OCI-LY1 (cell line): ENCODE results near the gene ELMO3.
A peak's percentile ranks its signal among the peaks of the same experiment; 100 is the strongest.

Experiments
- H2AFZ ChIP-seq: fragments of 200-600 bp; sonication (generic), shearing (Covaris generic); 2 replicates; pipeline ENCODE4 v1.6.0; 2014; ENCODE audit warnings: antibody characterized with exemption, mild to moderate bottlenecking, low read length
- H3F3A ChIP-seq: fragments of 200-600 bp; sonication (generic), shearing (Covaris generic); 2 replicates; pipeline ENCODE4 v1.6.0; 2014; ENCODE audit warnings: mild to moderate bottlenecking, antibody characterized with exemption, low read length, moderate library complexity; ENCODE audit not compliant: insufficient read depth
- H3K27ac ChIP-seq: fragments of 200-600 bp; sonication (generic); 2 replicates; pipeline ENCODE4 v1.5.1; 2014; ENCODE audit warnings: low read length, mixed run types, mild to moderate bottlenecking, low read depth; ENCODE audit not compliant: poor library complexity, severe bottlenecking
- H3K27me3 ChIP-seq: fragments of 200-600 bp; sonication (generic); 2 replicates; pipeline ENCODE4 v1.6.0; 2014; ENCODE audit warnings: antibody characterized with exemption, mild to moderate bottlenecking, low read length, moderate library complexity; ENCODE audit not compliant: insufficient read depth
- H3K36me3 ChIP-seq: fragments of 200-600 bp; sonication (generic); 2 replicates; pipeline ENCODE4 v1.6.1; 2014; ENCODE audit warnings: mild to moderate bottlenecking, antibody characterized with exemption, low read length, moderate library complexity, mixed read lengths; ENCODE audit not compliant: insufficient read depth
- H3K4me1 ChIP-seq: fragments of 200-600 bp; sonication (generic); 2 replicates; pipeline ENCODE4 v1.5.1; 2014; ENCODE audit warnings: mild to moderate bottlenecking, low read length, moderate library complexity; ENCODE audit not compliant: insufficient read depth, severe bottlenecking
- H3K4me2 ChIP-seq: fragments of 200-600 bp; sonication (generic), shearing (Covaris generic); 2 replicates; pipeline ENCODE4 v1.6.1; 2014; ENCODE audit warnings: low read length
- H3K4me3 ChIP-seq: fragments of 200-600 bp; sonication (generic); 2 replicates; pipeline ENCODE4 v1.5.1; 2014; ENCODE audit warnings: low read length, low read depth, mild to moderate bottlenecking, mixed read lengths; ENCODE audit not compliant: poor library complexity, severe bottlenecking
- H3K79me2 ChIP-seq: fragments of 200-600 bp; shearing (Covaris generic); 2 replicates; pipeline ENCODE4 v1.6.1; 2016; ENCODE audit warnings: mixed run types, low read length, mixed read lengths; ENCODE audit not compliant: insufficient read depth
- H3K9ac ChIP-seq: fragments of 200-600 bp; sonication (generic), shearing (Covaris generic); 2 replicates; pipeline ENCODE4 v1.6.1; 2014; ENCODE audit warnings: mild to moderate bottlenecking, low read length, mixed read lengths
- H3K9me2 ChIP-seq: fragments of 200-600 bp; sonication (generic), shearing (Covaris generic); 2 replicates; pipeline ENCODE4 v1.6.1; 2014; ENCODE audit warnings: low read depth, mild to moderate bottlenecking, low read length, mixed read lengths
- H3K9me3 ChIP-seq: fragments of 200-600 bp; shearing (Covaris generic); 2 replicates; pipeline ENCODE4 v1.6.1; 2014; ENCODE audit warnings: low read length, mixed read lengths
- H4K20me1 ChIP-seq: fragments of 200-600 bp; sonication (generic), shearing (Covaris generic); 2 replicates; pipeline ENCODE4 v1.6.0; 2016; ENCODE audit warnings: mild to moderate bottlenecking, low read length; ENCODE audit not compliant: insufficient read depth
- CTCF ChIP-seq: fragments of 200-600 bp; sonication (generic), shearing (Covaris generic); IDR thresholded peaks from 2 replicates; pipeline ENCODE4 v1.5.1; 2017; ENCODE audit warnings: mild to moderate bottlenecking, antibody characterized with exemption, low read length, moderate library complexity, mixed read lengths
- EZH2 ChIP-seq: fragments of 200-600 bp; sonication (generic), shearing (Covaris generic); IDR thresholded peaks from 2 replicates; pipeline ENCODE4 v1.8.0; 2017; ENCODE audit warnings: borderline replicate concordance, mixed run types, mild to moderate bottlenecking, antibody characterized with exemption, low read length, moderate library complexity, mixed read lengths

Gene ELMO3, protein sequence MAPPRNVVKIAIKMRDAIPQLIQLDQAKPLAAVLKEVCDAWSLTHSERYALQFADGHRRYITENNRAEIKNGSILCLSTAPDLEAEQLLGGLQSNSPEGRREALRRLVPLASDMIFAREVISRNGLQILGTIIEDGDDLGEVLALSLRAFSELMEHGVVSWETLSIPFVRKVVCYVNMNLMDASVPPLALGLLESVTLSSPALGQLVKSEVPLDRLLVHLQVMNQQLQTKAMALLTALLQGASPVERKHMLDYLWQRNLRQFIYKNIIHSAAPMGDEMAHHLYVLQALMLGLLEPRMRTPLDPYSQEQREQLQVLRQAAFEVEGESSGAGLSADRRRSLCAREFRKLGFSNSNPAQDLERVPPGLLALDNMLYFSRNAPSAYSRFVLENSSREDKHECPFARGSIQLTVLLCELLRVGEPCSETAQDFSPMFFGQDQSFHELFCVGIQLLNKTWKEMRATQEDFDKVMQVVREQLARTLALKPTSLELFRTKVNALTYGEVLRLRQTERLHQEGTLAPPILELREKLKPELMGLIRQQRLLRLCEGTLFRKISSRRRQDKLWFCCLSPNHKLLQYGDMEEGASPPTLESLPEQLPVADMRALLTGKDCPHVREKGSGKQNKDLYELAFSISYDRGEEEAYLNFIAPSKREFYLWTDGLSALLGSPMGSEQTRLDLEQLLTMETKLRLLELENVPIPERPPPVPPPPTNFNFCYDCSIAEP

GRCh38 chr16:67199011-67199807, at the start of gene ELMO3:
Gene ELMO3, plus strand, starts transcription at chr16:67199131. Its CDS starts 196 bp downstream, at chr16:67199327.
- Histone ChIP-seq H3K27ac (peak within 1 kb of the TSS; percentile 45), H3K4me3 (peak within 1 kb of the TSS; percentile 56), H3K79me2 (no peaks in the 10 kb centered on the region), H3K27me3 (no peaks in the 10 kb centered on the region), H3K36me3 (peaks cover 83% of the 10 kb centered on the region), H3K9me3 (no peaks in the 10 kb centered on the region), H3K9ac (no peak within 1 kb of the TSS; the same call in 1 of the 2 replicates), H2AFZ (no peak within 1 kb of the TSS), H4K20me1 (no peaks in the 10 kb centered on the region), H3K4me1 (peaks cover 16% of the 10 kb centered on the region), H3F3A (no peaks in the 10 kb centered on the region), H3K4me2 (peak within 1 kb of the TSS; percentile 55), H3K9me2 (no peaks in the 10 kb centered on the region)
- peak; percentile 42 for TF ChIP-seq CTCF
- no peak for TF ChIP-seq EZH2

- peaks cover 40% of the 10 kb centered on the region for H3K36me3 ChIP-seq
- H3K9me2 ChIP-seq, result no peaks in the 10 kb centered on the region
- no peak overlapping the region for H3K27ac ChIP-seq
- no peak for TF ChIP-seq EZH2
- TF ChIP-seq CTCF, result no peak
- no peak overlapping the region for H3K4me2 ChIP-seq
- H3K27me3 ChIP-seq, result no peaks in the 10 kb centered on the region
- peaks cover 5% of the 10 kb centered on the region for H3K4me1 ChIP-seq
- H3K9me3 ChIP-seq, result no peaks in the 10 kb centered on the region
- H3K4me3 ChIP-seq, result no peak overlapping the region
- H3K79me2 ChIP-seq, result no peaks in the 10 kb centered on the region
- H3K9ac ChIP-seq, result no peak overlapping the region
- H4K20me1 ChIP-seq, result no peaks in the 10 kb centered on the region
- no peak overlapping the region for H2AFZ ChIP-seq
- no peaks in the 10 kb centered on the region for H3F3A ChIP-seq
Measured at GRCh38 chr16:67149276-67150046, 49.5 kb upstream of the ELMO3 start.
